Erythroblast (primary cell): ENCODE data around the gene RFX3.

Experiments
- GATA1 ChIP-seq: IDR thresholded peaks from 2 replicates; pipeline ENCODE4 v1.6.1; 2011; ENCODE audit warnings: low read depth, mild to moderate bottlenecking, control low read depth, low read length, moderate library complexity
- POLR2A ChIP-seq: IDR thresholded peaks from 2 replicates; pipeline ENCODE4 v1.6.1; 2011; ENCODE audit warnings: mild to moderate bottlenecking, low read length

- TF ChIP-seq POLR2A, result no peak
- no peak for TF ChIP-seq GATA1
Observed at GRCh38 chr9:3415906-3416305, 109.9 kb downstream of the RFX3 start.
